Ascending aorta (tissue), 2 donors: ENCODE data around the gene RFFL. TPM values are rescaled to one million over a fixed set of nuclear protein-coding genes. Genes with fewer than 3 reads are reported as not detected.
"Not testable (repeated sequence)": the region's sequence is repeated elsewhere in the genome, so short reads cannot be mapped to it uniquely, and the experiment has no call there.

Experiments used
- DNase-seq, 2 donors: peaks; one replicate each; pipeline ENCODE4 v3.0.0-alpha.2; 2019; ENCODE audit warnings: low spot score in 2 of 2
- H3K27ac ChIP-seq, 2 donors: fragments of 200-600 bp; sonication (generic); one replicate each; pipeline ENCODE4 v1.5.1; 2016 to 2017; ENCODE audit warnings: mild to moderate bottlenecking in 1 of 2
- H3K27me3 ChIP-seq: fragments of 200-600 bp; sonication (generic); one replicate; pipeline ENCODE4 v1.5.1; 2017
- H3K36me3 ChIP-seq, 2 donors: fragments of 200-600 bp; sonication (generic); one replicate each; pipeline ENCODE4 v1.5.1; 2016
- H3K4me1 ChIP-seq, 2 donors: fragments of 200-600 bp; sonication (generic); one replicate each; pipeline ENCODE4 v1.5.1; 2016 to 2017; ENCODE audit warnings: mild to moderate bottlenecking in 1 of 2
- H3K4me3 ChIP-seq, 2 donors: fragments of 200-600 bp; sonication (generic); one replicate each; pipeline ENCODE4 v1.5.1; 2016 to 2017; ENCODE audit warnings: mild to moderate bottlenecking in 1 of 2
- H3K9me3 ChIP-seq, 2 donors: fragments of 200-600 bp; sonication (generic); one replicate each; pipeline ENCODE4 v1.5.1; 2016
- intact Hi-C: fragments of 100-400 bp; cut with DNase I; formaldehyde crosslinking; loops from one replicate; pipeline ENCODE4 v1.15.1; 2023
- total RNA-seq: library from RNA; depleted of rRNA; stranded (reverse); fragments of >200 nt; gene quantifications from one replicate; pipeline ENCODE4 v1.1.0, GENCODE V29; 2016
- TF ChIP-seq, protein P1 (sequence below), 3 experiments: fragments of 200-600 bp in 2 of 3; fragments of 450-650 bp in 1 of 3; sonication (generic) in 2 of 3; IDR thresholded peaks; one replicate each; pipeline ENCODE4 v1.5.1; 2016 to 2019; ENCODE audit warnings: antibody characterized with exemption in 3 of 3, mild to moderate bottlenecking in 1 of 3, moderate library complexity in 1 of 3

The RFFL gene
- total RNA-seq, 1 donor from 2014 or later, result 20.0 TPM

DNA sequence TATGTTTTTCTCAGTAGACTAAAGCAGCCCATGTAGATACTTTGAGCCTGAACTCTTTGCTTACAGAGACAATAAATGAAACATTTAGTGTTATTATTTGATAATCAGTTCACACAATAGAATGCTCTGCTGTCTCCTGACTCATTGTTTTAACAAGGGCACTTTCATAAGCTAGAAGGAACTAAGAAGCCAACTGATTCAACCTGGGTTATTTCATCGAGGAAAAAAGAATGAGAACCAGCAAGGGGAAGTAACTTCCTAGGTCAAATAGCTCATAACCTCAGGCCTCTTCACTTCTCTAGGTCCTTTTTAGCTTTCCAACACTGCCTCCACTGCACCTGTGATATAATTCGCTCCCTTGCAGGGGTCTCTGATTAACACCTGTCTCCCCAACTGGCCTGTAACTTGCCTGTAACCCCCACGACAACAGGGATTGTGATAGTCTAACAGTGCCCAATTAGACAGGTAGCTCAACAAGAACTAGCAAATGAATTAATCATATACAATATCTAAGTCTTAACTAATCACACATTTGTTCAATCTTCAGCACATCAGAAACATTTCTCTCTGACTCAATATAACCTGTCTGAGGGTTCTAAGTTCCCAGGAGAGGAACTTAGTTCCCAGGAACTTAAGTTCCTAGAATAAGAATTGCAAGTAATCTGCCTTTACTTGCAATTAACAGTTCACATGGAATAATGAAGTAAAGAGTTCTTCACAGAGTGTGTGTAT, 34.8 kb downstream of the RFFL start:
- TF ChIP-seq, protein P1, sequence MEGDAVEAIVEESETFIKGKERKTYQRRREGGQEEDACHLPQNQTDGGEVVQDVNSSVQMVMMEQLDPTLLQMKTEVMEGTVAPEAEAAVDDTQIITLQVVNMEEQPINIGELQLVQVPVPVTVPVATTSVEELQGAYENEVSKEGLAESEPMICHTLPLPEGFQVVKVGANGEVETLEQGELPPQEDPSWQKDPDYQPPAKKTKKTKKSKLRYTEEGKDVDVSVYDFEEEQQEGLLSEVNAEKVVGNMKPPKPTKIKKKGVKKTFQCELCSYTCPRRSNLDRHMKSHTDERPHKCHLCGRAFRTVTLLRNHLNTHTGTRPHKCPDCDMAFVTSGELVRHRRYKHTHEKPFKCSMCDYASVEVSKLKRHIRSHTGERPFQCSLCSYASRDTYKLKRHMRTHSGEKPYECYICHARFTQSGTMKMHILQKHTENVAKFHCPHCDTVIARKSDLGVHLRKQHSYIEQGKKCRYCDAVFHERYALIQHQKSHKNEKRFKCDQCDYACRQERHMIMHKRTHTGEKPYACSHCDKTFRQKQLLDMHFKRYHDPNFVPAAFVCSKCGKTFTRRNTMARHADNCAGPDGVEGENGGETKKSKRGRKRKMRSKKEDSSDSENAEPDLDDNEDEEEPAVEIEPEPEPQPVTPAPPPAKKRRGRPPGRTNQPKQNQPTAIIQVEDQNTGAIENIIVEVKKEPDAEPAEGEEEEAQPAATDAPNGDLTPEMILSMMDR (IDR thresholded peaks at IDR 0.05), result no peak
- no peaks in the 10 kb centered on the region for H3K27me3 ChIP-seq
- intact Hi-C loops, result no loop called here
- DNase-seq, result no peak
- no peaks in the 10 kb centered on the region for H3K4me1 ChIP-seq
- H3K27ac ChIP-seq, result no peak overlapping the region
- peaks cover 3 to 17% of the 10 kb centered on the region in 2 donors for H3K36me3 ChIP-seq
- H3K4me3 ChIP-seq, result no peak overlapping the region
- H3K9me3 ChIP-seq, result no peaks in the 10 kb centered on the region

GRCh38 chr17:35028097-35028496, 35.4 kb downstream of the RFFL start:
- not testable (repeated sequence) for H3K27ac ChIP-seq, DNase-seq

DNA sequence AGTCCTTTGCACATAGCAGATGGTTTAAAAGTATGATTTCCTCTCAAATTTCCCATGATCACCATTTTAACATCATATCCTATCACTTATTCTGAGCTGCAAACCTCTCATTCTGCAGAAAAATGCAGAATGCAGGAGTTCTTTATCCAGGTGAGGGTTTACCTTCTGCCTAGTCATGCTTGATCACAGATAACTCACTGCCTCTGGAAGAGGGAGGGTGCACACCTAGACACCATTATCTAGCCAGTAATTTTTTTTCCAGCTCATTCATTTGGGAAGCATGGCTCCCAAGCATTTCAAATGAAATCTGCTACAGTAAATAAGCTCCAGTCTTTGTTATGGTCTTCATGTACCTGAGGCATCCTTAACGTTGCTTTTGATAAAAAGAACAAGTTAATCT, 38.0 kb downstream of the RFFL start:
- Histone ChIP-seq H3K4me1 (peaks cover 9 to 19% of the 10 kb centered on the region in 2 donors), H3K27me3 (no peaks in the 10 kb centered on the region), H3K36me3 (peaks cover 3 to 17% of the 10 kb centered on the region in 2 donors), H3K9me3 (no peaks in the 10 kb centered on the region), H3K4me3 (no peak overlapping the region), H3K27ac (no peak overlapping the region)
- TF ChIP-seq, protein P1 (IDR thresholded peaks at IDR 0.05), result no peak
- no peak for DNase-seq
- intact Hi-C loops, result no loop called here

More at GRCh38 chr17:35028097-35028496, 35.4 kb downstream of the RFFL start:
- H3K27me3 ChIP-seq, H3K9me3 ChIP-seq, H3K4me1 ChIP-seq, intact Hi-C loops, H3K4me3 ChIP-seq: not testable (repeated sequence)
- peaks cover 3 to 17% of the 10 kb centered on the region in 2 donors for H3K36me3 ChIP-seq

GRCh38 chr17:35023538-35023937, 40.0 kb downstream of the RFFL start:
- Histone ChIP-seq H3K4me3 (no peak overlapping the region), H3K27me3 (no peaks in the 10 kb centered on the region), H3K27ac (peak overlapping the region; percentile 85 to 92), H3K4me1 (peaks cover 9 to 19% of the 10 kb centered on the region in 2 donors), H3K9me3 (no peaks in the 10 kb centered on the region), H3K36me3 (peaks cover 9 to 17% of the 10 kb centered on the region in 2 donors)
- no peak for DNase-seq
- TF ChIP-seq, protein P1 (IDR thresholded peaks at IDR 0.05), result no peak
- intact Hi-C loops, result loop anchor here (1.0 to 5.0 kb wide), 3 partner anchors 40 to 771 kb away; partner anchors contain the start of gene RFFL

- TF ChIP-seq, protein P1 (IDR thresholded peaks at IDR 0.05), result peak in 2 of 3 experiments; percentile 37 to 45
- peaks cover 9 to 17% of the 10 kb centered on the region in 2 donors for H3K36me3 ChIP-seq
- H3K27me3 ChIP-seq, result no peaks in the 10 kb centered on the region
- peaks cover 9 to 19% of the 10 kb centered on the region in 2 donors for H3K4me1 ChIP-seq
- peak overlapping the region; percentile 85 to 92 for H3K27ac ChIP-seq
- no peak overlapping the region for H3K4me3 ChIP-seq
- no peaks in the 10 kb centered on the region for H3K9me3 ChIP-seq
- intact Hi-C loops, result loop anchor here (1.0 to 5.0 kb wide), 4 partner anchors 41 to 770 kb away; partner anchors contain the start of genes LIG3 and RFFL
- DNase-seq, result peak; percentile 89 to 96
These were observed 40.9 kb downstream of the RFFL start for GRCh38 chr17:35022536-35023063.
